ENCODE results near the gene BTBD6.

The BTBD6 gene

GRCh38 chr14:105229099-105229655 lies 19.2 kb upstream of the BTBD6 start:
- no peak for DNase-seq (ENCODE audit: low read depth in 3 of 3, low spot score in 1 of 3)

DNA sequence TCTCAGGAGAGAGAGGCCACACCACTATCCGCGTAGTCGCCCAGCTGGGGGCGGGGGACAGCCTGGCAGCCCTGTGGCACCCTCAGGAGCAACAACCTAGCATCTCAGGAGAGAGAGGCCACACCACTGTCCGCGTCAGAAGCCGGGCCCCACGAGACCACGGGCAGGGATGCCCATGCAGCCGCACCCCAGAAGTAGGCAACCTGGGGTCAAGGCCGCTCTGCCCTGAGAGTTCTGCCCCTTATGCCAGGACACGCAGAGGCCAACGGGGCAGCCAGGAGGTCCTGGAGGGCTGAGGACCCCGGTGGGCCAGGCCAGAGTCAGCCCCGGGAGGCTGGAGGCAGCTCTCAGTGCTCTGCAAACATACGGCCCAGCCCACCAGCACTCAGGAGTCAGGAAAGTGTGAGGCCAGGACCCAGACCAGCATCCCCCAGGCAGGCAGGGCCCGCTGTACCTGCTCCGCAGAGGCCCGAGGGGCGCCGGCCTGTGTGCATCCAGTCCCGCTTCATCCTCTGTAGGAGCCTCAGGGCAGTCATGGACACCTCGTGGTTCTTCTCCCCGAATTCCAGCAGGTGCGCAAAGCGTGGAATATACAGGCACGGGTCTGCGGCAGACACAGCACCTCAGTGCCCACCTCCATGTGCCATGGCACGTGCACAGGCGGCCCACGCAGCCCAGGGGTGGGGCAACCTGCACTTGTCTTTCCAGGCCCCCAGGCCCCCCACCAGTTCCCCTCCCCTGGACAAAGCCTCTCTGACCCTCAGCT lies 7.3 kb upstream of the BTBD6 start:
- no peak for DNase-seq (ENCODE audit: low read depth in 3 of 3, low spot score in 1 of 3)

DNA sequence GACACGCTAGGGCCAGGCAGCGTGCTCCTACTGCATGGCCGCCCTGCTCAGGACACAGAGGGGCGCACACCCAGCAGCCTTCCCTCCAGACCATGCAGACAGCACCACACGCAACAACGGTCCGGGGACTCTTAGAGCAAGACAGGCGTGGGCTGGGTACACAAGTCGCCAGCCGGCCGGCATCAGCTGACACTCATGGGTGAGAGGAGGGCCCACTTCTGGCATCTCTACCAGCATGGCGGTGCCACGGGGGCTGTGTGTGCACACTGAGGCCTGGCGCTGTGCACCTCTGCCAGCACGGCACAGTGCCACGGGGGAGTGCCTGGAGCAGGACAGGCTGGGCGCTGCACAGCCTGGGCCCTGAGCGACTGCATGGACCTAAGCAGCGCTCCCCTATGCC lies 6.7 kb upstream of the BTBD6 start:
- DNase-seq (ENCODE audit: low read depth in 3 of 3, low spot score in 1 of 3): no peak

GRCh38 chr14:105244334-105244733 lies 4.0 kb upstream of the BTBD6 start:
- DNase-seq (ENCODE audit: low read depth in 3 of 3, low spot score in 1 of 3): no peak

DNA sequence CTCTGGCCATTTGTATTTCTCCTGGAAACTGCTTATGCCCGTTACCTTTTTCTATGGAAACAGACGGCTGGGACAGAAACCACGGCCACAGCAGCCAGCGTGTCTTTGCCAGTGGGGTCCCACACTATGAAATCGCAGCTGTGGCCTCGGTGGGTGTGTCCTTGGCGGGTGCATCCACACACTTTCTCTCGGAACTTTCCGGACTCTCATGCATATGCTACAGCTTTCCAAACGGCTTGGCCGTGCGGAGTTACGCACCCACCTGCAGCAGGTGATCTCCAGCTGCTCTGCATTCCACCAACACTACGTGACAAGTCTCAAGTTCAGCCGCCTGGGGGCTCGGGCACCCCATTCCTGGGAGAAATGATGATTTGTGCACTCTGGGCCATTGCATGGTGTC lies 1.3 kb upstream of the BTBD6 start:
- DNase-seq (ENCODE audit: low read depth in 3 of 3, low spot score in 1 of 3): no peak

DNA sequence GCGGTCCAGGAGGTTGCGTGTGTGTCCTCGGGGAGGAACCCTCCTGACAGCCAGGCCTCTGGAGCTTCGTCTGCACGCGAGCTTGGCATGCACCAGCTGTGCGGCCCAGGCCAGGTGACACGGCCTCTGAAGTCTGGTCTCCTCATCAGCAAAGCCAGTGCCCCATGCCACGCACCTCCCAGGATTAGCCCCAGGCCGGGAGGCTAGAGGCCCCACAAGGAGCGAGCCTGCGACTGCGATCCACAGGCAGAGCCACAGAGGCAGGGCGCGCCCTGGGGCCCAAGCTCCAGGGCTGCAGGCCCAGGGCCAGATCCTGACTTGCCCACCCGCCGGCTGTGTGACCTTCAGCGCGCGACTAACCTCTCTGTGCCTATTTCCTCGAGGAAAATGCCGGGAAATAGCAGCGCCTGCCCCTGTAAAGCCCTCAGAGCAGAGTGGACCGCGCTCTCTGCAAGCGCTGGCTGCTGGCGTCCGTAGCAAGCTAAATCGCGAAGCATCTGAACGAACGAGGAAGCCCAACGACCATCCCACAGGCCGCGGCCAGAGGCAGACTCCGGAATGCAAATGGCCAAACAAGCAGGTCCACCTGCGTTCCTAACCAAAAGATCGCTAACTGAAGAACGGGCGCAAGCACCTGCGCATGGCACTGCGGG lies 492 bp upstream of the BTBD6 start:
- no peak for DNase-seq (ENCODE audit: low read depth in 3 of 3, low spot score in 1 of 3)

- DNase-seq (ENCODE audit: low read depth in 3 of 3, low spot score in 1 of 3): no peak
These were observed 1.1 kb downstream of the BTBD6 start for GRCh38 chr14:105249182-105250007.

- DNase-seq (ENCODE audit: low read depth in 3 of 3, low spot score in 1 of 3): no peak
These were observed 1.7 kb downstream of the BTBD6 start for GRCh38 chr14:105250008-105250366.

DNA sequence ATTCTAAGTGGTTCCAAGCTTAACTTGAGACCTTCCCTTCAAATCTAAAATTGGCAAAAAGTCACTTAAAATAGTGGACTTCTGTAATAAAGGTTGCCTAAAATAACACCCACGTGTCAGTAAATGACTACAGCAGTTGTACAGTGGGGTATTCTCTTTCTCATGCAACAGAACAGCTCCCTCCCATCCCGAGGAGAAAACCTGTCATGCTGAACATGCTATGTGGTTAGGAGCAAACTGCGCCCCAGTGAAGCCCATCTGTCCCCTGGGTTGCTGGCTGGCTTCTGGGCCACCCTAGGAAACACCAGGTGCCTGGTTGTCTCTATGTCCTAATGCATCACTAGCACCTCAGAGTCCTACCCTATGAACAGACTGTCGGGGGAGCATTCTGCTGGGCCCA lies 2.7 kb downstream of the BTBD6 start:
- no peak for DNase-seq (ENCODE audit: low read depth in 3 of 3, low spot score in 1 of 3)

GRCh38 chr14:105251920-105252319 lies 3.6 kb downstream of the BTBD6 start:
- no peak for DNase-seq (ENCODE audit: low read depth in 3 of 3, low spot score in 1 of 3)

DNA sequence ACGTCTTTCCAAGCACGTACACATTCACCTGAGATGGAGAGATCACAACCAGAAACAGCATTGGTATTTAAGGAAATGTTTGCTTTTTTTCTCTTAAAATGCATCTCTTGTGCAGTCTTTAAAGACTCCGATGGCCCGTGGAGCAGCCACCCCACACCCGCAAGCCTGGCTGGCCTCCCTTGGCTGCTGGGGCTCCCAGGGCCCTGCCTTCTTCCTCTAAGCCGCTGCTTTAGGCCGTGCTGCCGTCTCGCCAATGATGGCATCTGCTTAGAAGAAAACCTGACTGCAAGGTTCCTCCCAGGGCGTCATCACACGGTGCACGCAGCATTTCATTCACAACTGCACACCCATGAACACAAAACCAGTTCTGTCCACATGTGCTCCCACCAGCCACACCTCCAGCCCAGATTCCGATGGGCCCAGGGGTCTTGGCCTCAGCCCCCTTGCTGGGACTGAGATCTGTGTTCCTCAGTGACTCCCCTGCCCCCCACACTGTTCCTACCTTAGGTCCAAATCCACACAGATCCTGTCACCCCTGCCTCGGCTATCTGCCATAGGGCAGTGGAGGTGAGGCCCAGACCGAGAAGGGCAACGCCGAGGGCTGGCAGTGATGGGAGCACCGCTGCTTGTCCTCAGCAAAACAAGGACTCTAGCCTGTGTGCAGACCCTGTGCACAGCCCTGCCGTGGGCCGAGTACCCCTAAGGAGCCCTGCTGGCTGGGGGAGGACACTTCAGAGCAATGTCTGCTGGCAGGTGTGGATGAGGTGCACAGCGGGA lies 4.4 kb downstream of the BTBD6 start:
- no peak for DNase-seq (ENCODE audit: low read depth in 3 of 3, low spot score in 1 of 3)

DNA sequence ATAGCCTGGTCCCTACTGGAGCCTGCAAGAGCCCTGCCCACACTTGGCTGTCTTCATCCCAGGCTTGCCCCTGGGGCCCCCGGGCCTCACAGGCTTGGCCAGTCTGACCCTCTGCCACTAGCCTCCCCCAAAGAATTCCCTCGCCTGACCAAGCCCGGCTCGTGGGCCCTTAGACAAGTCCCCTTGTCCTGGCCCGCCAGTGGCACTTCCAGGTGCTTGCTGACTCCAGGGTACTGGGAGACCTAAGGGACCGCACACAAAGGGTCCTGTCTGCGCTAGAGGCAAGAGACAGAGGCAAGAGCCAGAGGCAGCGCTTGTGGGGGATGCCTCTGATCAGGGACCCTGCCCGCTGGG lies 5.0 kb downstream of the BTBD6 start:
- DNase-seq (ENCODE audit: low read depth in 3 of 3, low spot score in 1 of 3): no peak

- no peak for DNase-seq (ENCODE audit: low read depth in 3 of 3, low spot score in 1 of 3)
These were observed 6.7 kb downstream of the BTBD6 start for GRCh38 chr14:105255021-105255507.

DNA sequence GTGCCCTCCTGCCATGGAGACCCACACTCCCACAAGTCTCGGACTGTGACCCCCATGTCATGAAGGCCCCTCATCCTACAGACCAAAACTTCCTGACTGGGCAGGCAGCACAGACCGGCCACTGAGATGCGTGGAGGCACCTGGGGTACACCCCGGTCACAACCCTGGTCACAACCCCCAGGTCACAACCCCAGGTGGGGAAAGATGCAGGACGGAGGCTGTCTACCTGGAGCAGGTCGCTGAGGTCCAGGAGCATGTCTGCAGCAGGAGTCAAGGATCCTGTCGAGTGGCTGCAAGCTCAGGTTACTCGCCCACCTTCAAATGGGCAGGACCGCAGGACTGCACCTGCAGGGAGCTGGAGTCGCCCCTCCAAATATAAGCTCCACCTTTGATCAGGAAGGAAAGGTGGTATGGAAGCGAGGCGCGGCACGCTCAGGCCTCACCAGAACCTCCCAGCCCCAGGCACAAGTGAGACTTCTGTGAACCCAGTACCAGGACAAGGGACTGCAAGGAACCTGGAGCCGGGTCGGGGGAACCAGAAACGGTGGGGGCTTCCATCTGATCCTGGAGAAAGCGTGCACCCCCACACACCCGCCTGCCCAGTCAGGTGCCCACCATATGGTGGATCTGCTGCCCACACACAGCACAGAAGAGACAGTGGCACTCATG lies 8.1 kb downstream of the BTBD6 start:
- DNase-seq (ENCODE audit: low read depth in 3 of 3, low spot score in 1 of 3): no peak

DNA sequence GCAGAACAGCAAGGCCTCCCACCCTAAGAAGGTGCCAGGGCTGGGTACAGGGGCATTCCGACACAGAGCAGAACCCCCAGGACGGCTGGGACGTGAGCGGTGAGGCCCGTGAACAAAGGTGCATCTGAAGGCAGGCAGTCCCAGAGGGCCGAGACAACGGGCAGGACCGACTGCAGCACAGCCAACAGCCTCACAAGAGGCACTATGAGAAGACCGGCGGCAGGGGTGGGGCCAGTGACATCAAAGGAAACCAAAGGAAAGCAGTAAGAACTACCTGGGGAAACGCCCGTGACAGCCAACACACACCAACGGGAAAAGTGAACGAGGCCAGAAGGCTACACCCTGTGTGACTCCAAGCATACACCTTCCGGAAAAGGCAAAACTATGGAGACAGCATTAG lies 9.1 kb downstream of the BTBD6 start:
- no peak for DNase-seq (ENCODE audit: low read depth in 3 of 3, low spot score in 1 of 3)

DNA sequence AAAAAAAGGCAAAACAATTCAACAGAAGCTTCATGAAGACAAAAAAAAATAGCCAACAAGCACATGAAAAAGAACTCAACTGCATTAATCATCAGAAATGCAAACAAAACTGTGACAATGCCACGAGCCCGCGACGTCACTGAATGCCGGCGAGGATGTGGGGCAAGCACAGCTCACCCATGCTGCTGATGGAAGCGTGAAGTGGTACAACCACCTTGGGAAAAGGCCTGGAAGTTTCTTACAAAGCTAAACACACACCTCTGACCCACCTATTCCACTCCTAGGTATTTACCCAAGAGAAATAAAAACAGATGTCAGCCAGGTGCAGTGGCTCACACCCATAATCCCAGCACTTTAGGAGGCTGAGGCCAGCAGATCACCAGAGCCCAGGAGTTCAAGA lies 10.5 kb downstream of the BTBD6 start:
- DNase-seq (ENCODE audit: low read depth in 3 of 3, low spot score in 1 of 3): no peak

DNA sequence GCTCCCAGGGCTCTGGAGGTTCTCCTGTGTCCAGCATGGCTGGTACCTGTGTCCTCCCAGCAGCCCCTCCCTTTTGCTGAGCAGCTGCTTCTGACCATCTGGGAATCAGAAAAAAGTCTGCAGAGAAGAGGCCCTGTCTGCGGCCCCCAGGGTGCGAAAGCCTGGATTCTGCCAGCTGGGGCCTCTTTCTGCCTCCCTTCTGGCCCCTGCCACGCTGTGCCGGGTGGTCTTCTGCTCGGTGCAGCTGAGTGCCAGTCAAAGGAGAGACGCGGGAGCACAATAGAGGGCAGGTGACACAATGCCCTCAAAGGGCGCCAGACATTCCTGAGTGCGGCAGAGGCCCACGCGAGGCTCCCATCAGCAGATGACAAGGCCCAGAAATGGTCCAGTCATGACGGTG lies 12.6 kb downstream of the BTBD6 start:
- DNase-seq (ENCODE audit: low read depth in 3 of 3, low spot score in 1 of 3): no peak

- DNase-seq (ENCODE audit: low read depth in 3 of 3, low spot score in 1 of 3): no peak
These were observed 13.4 kb downstream of the BTBD6 start for GRCh38 chr14:105261781-105262180.

GRCh38 chr14:105267820-105268548 lies 19.7 kb downstream of the BTBD6 start:
- DNase-seq (ENCODE audit: low read depth in 3 of 3, low spot score in 1 of 3): no peak
